ENCODE results near the gene CDH23. TPM values are rescaled to one million over a fixed set of nuclear protein-coding genes. Genes with fewer than 3 reads are reported as not detected.

Gene CDH23
- total and polyA plus RNA-seq, 2 of the 8 experiments (the other 6 are each of a cell fraction or from before 2014, with no cell fraction given) = 1.9 to 4.9 TPM

DNA sequence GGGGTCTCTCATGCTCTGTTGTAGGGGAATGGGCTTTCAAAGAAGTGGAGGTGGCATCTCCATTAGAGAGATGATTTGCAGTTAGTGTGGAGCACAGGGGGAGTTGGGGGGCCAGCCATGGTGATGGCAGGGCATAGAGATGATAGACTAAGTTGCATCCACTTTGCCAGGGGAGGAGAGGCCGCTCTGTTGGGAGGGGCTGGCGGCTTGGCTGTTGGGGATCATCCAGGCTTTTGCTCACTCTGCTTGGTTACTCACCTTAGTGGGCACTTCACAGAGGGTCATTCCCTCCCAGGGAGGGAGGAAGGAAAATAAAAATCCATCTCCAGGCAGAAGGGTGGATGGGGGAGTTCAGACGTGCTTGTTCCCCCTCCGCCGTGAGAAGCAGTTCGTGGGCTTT, 31.4 kb upstream of the CDH23 start:
- TF ChIP-seq BCL11A (IDR thresholded peaks at IDR 0.05; ENCODE audit: low read depth in 2 of 2, low read length in 2 of 2) = no peak
- no peak for TF ChIP-seq HDAC2 (IDR thresholded peaks at IDR 0.05; ENCODE audit: borderline replicate concordance in 1 of 2, low read depth in 2 of 2, low read length in 2 of 2)
- no peak for TF ChIP-seq SP1 (IDR thresholded peaks at IDR 0.05; ENCODE audit: low read depth, low read length)
- TF ChIP-seq POU5F1 (IDR thresholded peaks at IDR 0.05; ENCODE audit: low read depth, low read length) = no peak
- no peak for TF ChIP-seq RAD21 (IDR thresholded peaks at IDR 0.05 in 1 of 2, conservative IDR thresholded peaks at IDR 0.05 in 1 of 2; ENCODE audit: low read depth in 2 of 2, low read length in 2 of 2)
- TF ChIP-seq CTBP2 (IDR thresholded peaks at IDR 0.05; ENCODE audit: borderline replicate concordance, insufficient read depth, insufficient read length, low read length) = no peak
- H2BK5ac ChIP-seq (ENCODE audit: low read depth, low read length) = no peak overlapping the region
- no peak overlapping the region for H2BK15ac ChIP-seq (ENCODE audit: low read length)
- no peak overlapping the region for H3K27ac ChIP-seq (ENCODE audit: low read depth, low read length)
- H3K4me2 ChIP-seq (ENCODE audit: insufficient read depth in 1 of 2, low read depth in 2 of 2, low read length in 2 of 2) = no peak overlapping the region
- H3K4me1 ChIP-seq (replicated peaks in 1 of 4; ENCODE audit: control insufficient read depth in 3 of 4, insufficient read depth in 4 of 4, low read length in 3 of 4) = no peaks in the 10 kb centered on the region
- no peak overlapping the region for H4K91ac ChIP-seq (replicated peaks; ENCODE audit: insufficient read length, low read length)
- no peak overlapping the region for H2AFZ ChIP-seq (ENCODE audit: low read length)
- WGBS, 2 experiments (ENCODE audit: extremely low coverage in 1 of 2, insufficient coverage in 1 of 2, insufficient read length in 1 of 2, insufficient replicate concordance in 2 of 2, low coverage in 1 of 2, low lambda C conversion rate in 2 of 2, missing lambda C conversion rate in 1 of 2) = 96% methylated on average over 6 of the region's 6 CpGs; no CpG with 5 or more reads in 1 of the 2 experiments
- no peak overlapping the region for H4K8ac ChIP-seq (ENCODE audit: extremely low read depth, insufficient read depth, low read length)
- no peaks in the 10 kb centered on the region for H3K9me3 ChIP-seq (ENCODE audit: insufficient read depth in 2 of 2, low read depth in 1 of 2, low read length in 1 of 2)
- H3K23ac ChIP-seq (ENCODE audit: insufficient read length) = no peak overlapping the region
- H3K4ac ChIP-seq (replicated peaks; ENCODE audit: insufficient read length, low read depth, low read length) = no peak overlapping the region
- no peak overlapping the region for H3K56ac ChIP-seq (replicated peaks; ENCODE audit: insufficient read length, low read depth, low read length)
- H2BK12ac ChIP-seq (ENCODE audit: low read depth, low read length) = no peak overlapping the region
- H3K79me2 ChIP-seq (ENCODE audit: control insufficient read depth in 1 of 2, insufficient read depth in 2 of 2, low read length in 2 of 2) = no peaks in the 10 kb centered on the region
- no peak overlapping the region for H3K9ac ChIP-seq (replicated peaks in 1 of 4; ENCODE audit: extremely low read depth in 1 of 4, low read depth in 3 of 4, low read length in 3 of 4)
- H3K23me2 ChIP-seq (ENCODE audit: low read depth, low read length) = no peaks in the 10 kb centered on the region
- H4K5ac ChIP-seq (ENCODE audit: insufficient read length, low read depth, low read length) = no peak overlapping the region
- H3K18ac ChIP-seq (ENCODE audit: extremely low read depth, low read length) = no peak overlapping the region
- H3K27me3 ChIP-seq (replicated peaks in 1 of 4; ENCODE audit: control insufficient read depth in 3 of 4, extremely low read depth in 1 of 4, insufficient read depth in 3 of 4, low read length in 3 of 4) = no peaks in the 10 kb centered on the region; a peak in 1 of 7 replicates
- no peak overlapping the region for H2AK5ac ChIP-seq (ENCODE audit: low read depth, low read length)
- H3K79me1 ChIP-seq (ENCODE audit: low read depth, low read length) = no peaks in the 10 kb centered on the region
- H4K20me1 ChIP-seq (replicated peaks in 1 of 2; ENCODE audit: control insufficient read depth in 1 of 2, insufficient read depth in 2 of 2, low read length in 2 of 2) = peaks cover 0 to 1% of the 10 kb centered on the region in 2 experiments
- peaks cover 0 to 7% (median 3%) of the 10 kb centered on the region in 4 experiments; a peak in 4 of 8 replicates for H3K36me3 ChIP-seq (ENCODE audit: control insufficient read depth in 2 of 4, insufficient read depth in 4 of 4, low read length in 3 of 4)
- DNase-seq (ENCODE audit: low read depth in 1 of 2, low spot score in 2 of 2) = no peak
- H3K14ac ChIP-seq (ENCODE audit: insufficient read length) = no peak overlapping the region
- POLR2A ChIA-PET (ENCODE audit: partially characterized antibody) = no interaction called here
- H3K4me3 ChIP-seq (ENCODE audit: extremely low read depth in 1 of 4, insufficient read depth in 2 of 4, low read depth in 3 of 4, low read length in 4 of 4) = no peak overlapping the region
- H2BK120ac ChIP-seq (replicated peaks; ENCODE audit: low read depth, low read length) = no peak overlapping the region
- FAIRE-seq = no peak
- CTCF ChIA-PET (ENCODE audit: partially characterized antibody) = interaction anchor here (0.9 to 28.0 kb wide), 7 partner anchors 9 to 43 kb away, joined by 3 to 401 read pairs (median 4); partner anchors contain the start of gene SLC29A3
- H2BK20ac ChIP-seq (ENCODE audit: low read length) = no peak overlapping the region
